Endothelial cell (in vitro differentiated cells): ENCODE measurements around the gene AKAP11. TPM values are rescaled to one million over a fixed set of nuclear protein-coding genes. Genes with fewer than 3 reads are reported as not detected.
A peak's percentile ranks its signal among the peaks of the same experiment; 100 is the strongest.

ENCODE experiments used
- DNase-seq: peaks from one replicate; pipeline ENCODE4 v3.0.0; 2021; ENCODE audit warnings: low spot score
- H3K27ac Mint-ChIP-seq: one replicate; pipeline ENCODE4 v1.8.0; 2021; ENCODE audit warnings: mixed read lengths, inconsistent platforms; ENCODE audit not compliant: unreplicated experiment
- H3K27me3 Mint-ChIP-seq: one replicate; pipeline ENCODE4 v1.8.0; 2021; ENCODE audit warnings: mild to moderate bottlenecking, moderate library complexity, mixed read lengths, inconsistent platforms; ENCODE audit not compliant: unreplicated experiment
- H3K36me3 Mint-ChIP-seq: one replicate; pipeline ENCODE4 v1.8.0; 2021; ENCODE audit warnings: mild to moderate bottlenecking, low read depth, mixed read lengths, inconsistent platforms; ENCODE audit not compliant: unreplicated experiment
- H3K4me1 Mint-ChIP-seq: one replicate; pipeline ENCODE4 v1.8.0; 2021; ENCODE audit warnings: mild to moderate bottlenecking, mixed read lengths, inconsistent platforms; ENCODE audit not compliant: unreplicated experiment
- H3K4me3 Mint-ChIP-seq: one replicate; pipeline ENCODE4 v1.8.0; 2021; ENCODE audit warnings: mild to moderate bottlenecking, mixed read lengths, inconsistent platforms; ENCODE audit not compliant: unreplicated experiment
- H3K9me3 Mint-ChIP-seq: one replicate; pipeline ENCODE4 v1.8.0; 2021; ENCODE audit warnings: mixed read lengths, inconsistent platforms; ENCODE audit not compliant: unreplicated experiment
- total RNA-seq: library from RNA; stranded (reverse); fragmentation: NEBNext Ultra II Directional; extraction: Animal tissue kit (Norgen Biotek cat#: 25700); gene quantifications from one replicate; pipeline ENCODE4 v1.2.1, GENCODE V29; 2021; ENCODE audit not compliant: unreplicated experiment
- TF ChIP-seq, protein P1 (sequence below): fragments of 200-600 bp; sonication (generic); IDR thresholded peaks from one replicate; pipeline ENCODE4 v1.5.0; 2021; ENCODE audit warnings: antibody characterized with exemption; ENCODE audit not compliant: unreplicated experiment

The AKAP11 gene
- total RNA-seq, 1 donor from 2014 or later, result 22.7 TPM

DNA sequence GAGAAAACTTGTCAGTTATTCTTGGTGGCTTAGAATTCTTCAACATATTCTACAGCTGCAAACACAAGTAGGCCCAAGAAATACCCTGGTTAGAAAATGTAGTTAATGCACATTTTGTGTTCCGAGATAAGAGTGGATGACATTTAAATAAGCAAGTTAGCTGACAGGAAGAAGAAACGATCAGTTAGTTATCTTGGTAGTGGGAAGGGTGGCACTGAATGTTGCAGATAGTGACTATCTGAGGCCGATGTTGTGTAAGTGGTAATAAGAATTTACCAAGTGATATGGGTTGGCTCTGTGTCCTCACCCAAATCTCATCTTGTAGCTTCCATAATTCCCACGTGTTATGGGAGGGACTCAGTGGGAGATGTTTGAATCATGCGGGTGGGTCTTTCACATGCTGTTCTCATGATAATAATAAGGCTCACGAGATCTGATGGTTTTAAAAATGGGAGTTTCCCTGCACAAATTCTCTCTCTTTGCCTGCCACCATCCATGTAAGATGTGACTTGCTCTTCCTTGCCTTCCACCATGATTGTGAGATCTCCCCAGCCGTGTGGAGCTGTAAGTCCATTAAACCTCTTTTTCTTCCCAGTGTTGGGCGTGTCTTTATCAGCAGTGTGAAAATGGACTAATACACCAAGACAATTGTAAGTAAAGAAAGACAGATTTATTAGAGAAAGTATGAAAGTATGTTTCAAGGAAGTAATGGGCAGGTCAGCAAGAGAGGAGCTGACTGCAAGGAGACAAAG is 10.9 kb upstream of the AKAP11 start:
- Mint-ChIP-seq H3K36me3 (peaks cover 4% of the 10 kb centered on the region), H3K27ac (no peak overlapping the region), H3K27me3 (no peaks in the 10 kb centered on the region), H3K4me1 (no peaks in the 10 kb centered on the region), H3K9me3 (peaks cover 5% of the 10 kb centered on the region), H3K4me3 (no peak overlapping the region)
- TF ChIP-seq, protein P1, sequence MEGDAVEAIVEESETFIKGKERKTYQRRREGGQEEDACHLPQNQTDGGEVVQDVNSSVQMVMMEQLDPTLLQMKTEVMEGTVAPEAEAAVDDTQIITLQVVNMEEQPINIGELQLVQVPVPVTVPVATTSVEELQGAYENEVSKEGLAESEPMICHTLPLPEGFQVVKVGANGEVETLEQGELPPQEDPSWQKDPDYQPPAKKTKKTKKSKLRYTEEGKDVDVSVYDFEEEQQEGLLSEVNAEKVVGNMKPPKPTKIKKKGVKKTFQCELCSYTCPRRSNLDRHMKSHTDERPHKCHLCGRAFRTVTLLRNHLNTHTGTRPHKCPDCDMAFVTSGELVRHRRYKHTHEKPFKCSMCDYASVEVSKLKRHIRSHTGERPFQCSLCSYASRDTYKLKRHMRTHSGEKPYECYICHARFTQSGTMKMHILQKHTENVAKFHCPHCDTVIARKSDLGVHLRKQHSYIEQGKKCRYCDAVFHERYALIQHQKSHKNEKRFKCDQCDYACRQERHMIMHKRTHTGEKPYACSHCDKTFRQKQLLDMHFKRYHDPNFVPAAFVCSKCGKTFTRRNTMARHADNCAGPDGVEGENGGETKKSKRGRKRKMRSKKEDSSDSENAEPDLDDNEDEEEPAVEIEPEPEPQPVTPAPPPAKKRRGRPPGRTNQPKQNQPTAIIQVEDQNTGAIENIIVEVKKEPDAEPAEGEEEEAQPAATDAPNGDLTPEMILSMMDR, result no peak
- DNase-seq, result no peak

DNA sequence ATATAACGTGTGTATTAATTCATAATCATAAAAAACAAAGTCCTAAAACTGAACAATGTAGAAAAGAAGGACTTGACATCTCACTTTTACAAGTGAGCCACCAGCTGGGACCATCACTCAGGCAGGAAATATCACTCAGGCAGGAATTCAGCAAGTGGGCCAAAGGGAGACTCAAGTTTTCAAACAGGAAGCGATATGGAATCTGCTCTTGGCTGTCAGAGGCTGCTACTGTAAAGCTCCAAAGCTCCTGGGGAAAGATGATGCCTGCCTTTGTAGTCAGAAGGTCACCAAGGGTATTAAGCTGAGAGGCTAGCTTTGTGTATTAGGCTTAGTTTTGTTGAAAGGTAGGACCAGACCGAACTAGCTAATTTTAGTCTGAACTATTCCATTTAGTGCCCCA is 5.5 kb upstream of the AKAP11 start:
- H3K27ac Mint-ChIP-seq, result peak overlapping the region; percentile 37
- H3K36me3 Mint-ChIP-seq, result peaks cover 11% of the 10 kb centered on the region
- H3K27me3 Mint-ChIP-seq, result peaks cover 3% of the 10 kb centered on the region
- no peak overlapping the region for H3K4me3 Mint-ChIP-seq
- H3K4me1 Mint-ChIP-seq, result peaks cover 15% of the 10 kb centered on the region
- no peak for DNase-seq
- H3K9me3 Mint-ChIP-seq, result peaks cover under 1% of the 10 kb centered on the region
- TF ChIP-seq, protein P1, result no peak

DNA sequence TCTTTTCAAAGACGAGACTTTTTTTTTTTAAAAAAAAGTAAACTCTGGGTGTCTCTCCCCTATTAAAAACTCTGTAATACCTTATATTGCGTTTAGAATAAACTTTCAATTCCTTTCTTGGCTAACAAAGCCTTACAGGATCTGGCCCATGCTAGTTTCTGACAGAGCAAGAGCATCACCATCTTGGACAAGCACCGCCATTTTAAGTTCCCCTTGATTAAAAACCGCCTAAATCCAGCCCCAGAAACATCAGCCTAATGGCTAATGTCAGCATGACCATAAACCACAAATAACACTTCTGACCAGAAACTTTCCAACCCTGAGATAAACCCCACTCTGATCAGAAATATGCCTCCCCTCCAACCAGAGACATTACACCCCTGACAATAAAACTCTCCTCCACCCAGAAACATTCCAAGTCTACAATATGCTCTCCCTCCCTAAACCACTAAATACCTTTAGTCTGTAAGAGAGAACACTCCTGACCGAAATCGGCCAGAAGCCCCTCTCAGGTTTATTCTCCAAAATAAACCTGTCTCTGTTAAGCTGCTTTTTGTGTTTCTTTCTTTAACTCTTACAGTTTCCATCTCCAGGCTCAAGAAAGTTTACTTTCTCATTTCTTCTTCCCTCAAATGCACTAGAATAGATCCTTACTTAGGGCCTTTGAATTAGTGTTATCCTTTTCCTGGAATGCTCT is 1.6 kb upstream of the AKAP11 start:
- peak overlapping the region; percentile 25 for H3K27ac Mint-ChIP-seq
- H3K27me3 Mint-ChIP-seq, result peaks cover 3% of the 10 kb centered on the region
- peaks cover 30% of the 10 kb centered on the region for H3K4me1 Mint-ChIP-seq
- DNase-seq, result no peak
- peak overlapping the region; percentile 91 for H3K4me3 Mint-ChIP-seq
- H3K36me3 Mint-ChIP-seq, result peaks cover 11% of the 10 kb centered on the region
- TF ChIP-seq, protein P1, result no peak
- no peaks in the 10 kb centered on the region for H3K9me3 Mint-ChIP-seq

DNA sequence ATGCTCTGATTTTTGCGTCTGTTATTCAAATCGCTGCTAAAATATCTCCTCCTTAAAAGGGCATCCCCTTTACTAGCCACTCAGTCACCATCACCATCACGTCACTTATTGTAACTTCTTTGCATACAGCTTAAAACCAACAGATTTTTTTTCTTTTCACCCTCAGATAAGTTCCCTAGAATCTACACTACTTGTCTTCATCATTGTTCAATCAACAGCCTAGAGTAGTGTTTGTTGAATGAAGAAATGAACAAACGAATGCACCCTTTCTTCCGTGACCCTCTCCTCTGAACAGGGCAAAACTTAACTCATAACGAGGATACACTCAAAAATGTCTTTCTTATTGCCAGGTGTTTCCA is 1.1 kb upstream of the AKAP11 start:
- Mint-ChIP-seq H3K27me3 (peaks cover 3% of the 10 kb centered on the region), H3K9me3 (no peaks in the 10 kb centered on the region), H3K36me3 (peaks cover 11% of the 10 kb centered on the region), H3K27ac (peak overlapping the region; percentile 25), H3K4me1 (peaks cover 33% of the 10 kb centered on the region), H3K4me3 (peak overlapping the region; percentile 91)
- no peak for DNase-seq
- TF ChIP-seq, protein P1, result no peak
